GM23338 (cell line): ENCODE data around the gene OR2J2. TPM values are rescaled to one million over a fixed set of nuclear protein-coding genes. Genes with fewer than 3 reads are reported as not detected.

Experiments used
- ATAC-seq: fragments of 200-7000 bp; cut with Tn5 transposase; 3 replicates; pipeline ENCODE4 v1.9.1; 2020
- DNase-seq: peaks from one replicate; pipeline ENCODE4 v3.0.0-alpha.2; 2015; ENCODE audit warnings: low spot score
- H2AFZ ChIP-seq: fragments of 200-600 bp; sonication (generic); 2 replicates; pipeline ENCODE4 v1.8.0; 2016; ENCODE audit warnings: antibody characterized with exemption, mild to moderate bottlenecking, moderate library complexity
- H3F3A ChIP-seq: fragments of 200-600 bp; sonication (generic); replicated peaks from 2 replicates; pipeline ENCODE4 v1.8.0; 2017; ENCODE audit warnings: antibody characterized with exemption, mixed run types, low read depth
- H3K27ac ChIP-seq: fragments of 200-600 bp; sonication (generic); 2 replicates; pipeline ENCODE4 v1.6.1; 2016; ENCODE audit warnings: low read depth
- H3K27me3 ChIP-seq: fragments of 200-600 bp; sonication (generic); 2 replicates; pipeline ENCODE4 v1.8.0; 2016; ENCODE audit warnings: mild to moderate bottlenecking, mixed run types, moderate library complexity; ENCODE audit not compliant: insufficient read depth
- H3K36me3 ChIP-seq: fragments of 200-600 bp; sonication (generic); 2 replicates; pipeline ENCODE4 v1.8.0; 2016; ENCODE audit warnings: mild to moderate bottlenecking; ENCODE audit not compliant: insufficient read depth
- H3K4me1 ChIP-seq: fragments of 200-600 bp; sonication (generic); 2 replicates; pipeline ENCODE4 v1.8.0; 2016; ENCODE audit warnings: mild to moderate bottlenecking, moderate library complexity; ENCODE audit not compliant: insufficient read depth
- H3K4me2 ChIP-seq: fragments of 200-600 bp; sonication (generic); 2 replicates; pipeline ENCODE4 v1.7.1; 2017; ENCODE audit warnings: mixed run types
- H3K4me3 ChIP-seq: fragments of 200-600 bp; sonication (generic); 2 replicates; pipeline ENCODE4 v1.6.1; 2016; ENCODE audit warnings: mixed run types
- H3K79me2 ChIP-seq: fragments of 200-600 bp; sonication (generic); replicated peaks from 2 replicates; pipeline ENCODE4 v1.8.0; 2017; ENCODE audit warnings: mild to moderate bottlenecking; ENCODE audit not compliant: insufficient read depth
- H3K9me2 ChIP-seq: fragments of 200-600 bp; sonication (generic); 2 replicates; pipeline ENCODE4 v1.8.0; 2017; ENCODE audit not compliant: insufficient read depth
- H4K20me1 ChIP-seq: fragments of 200-600 bp; sonication (generic); replicated peaks from 2 replicates; pipeline ENCODE4 v1.8.0; 2017; ENCODE audit warnings: mild to moderate bottlenecking; ENCODE audit not compliant: insufficient read depth
- H3K27ac Mint-ChIP-seq: 2 replicates; pipeline ENCODE4 v1.8.0; 2020; ENCODE audit warnings: inconsistent platforms, mild to moderate bottlenecking, moderate library complexity, mixed read lengths
- H3K27me3 Mint-ChIP-seq: 3 replicates; pipeline ENCODE4 v1.8.0; 2022; ENCODE audit warnings: low read depth, mild to moderate bottlenecking, moderate library complexity, mixed read lengths, inconsistent platforms; ENCODE audit not compliant: insufficient read depth, poor library complexity
- H3K36me3 Mint-ChIP-seq: 3 replicates; pipeline ENCODE4 v1.8.0; 2021; ENCODE audit warnings: low read depth, mild to moderate bottlenecking, inconsistent platforms, moderate library complexity, mixed read lengths
- H3K4me1 Mint-ChIP-seq: 3 replicates; pipeline ENCODE4 v1.8.0; 2020; ENCODE audit warnings: mild to moderate bottlenecking, inconsistent platforms, mixed read lengths
- H3K4me3 Mint-ChIP-seq: 3 replicates; pipeline ENCODE4 v1.8.0; 2021; ENCODE audit warnings: moderate library complexity, mild to moderate bottlenecking, inconsistent platforms, mixed read lengths
- H3K9me3 Mint-ChIP-seq: 3 replicates; pipeline ENCODE4 v1.8.0; 2020; ENCODE audit warnings: moderate library complexity, mild to moderate bottlenecking, inconsistent platforms, mixed read lengths
- CREB1 ChIP-seq: fragments of 250-450 bp; sonication (Bioruptor Pico); IDR thresholded peaks from 2 replicates; pipeline ENCODE4 v1.5.0; 2020; ENCODE audit warnings: low read depth, mild to moderate bottlenecking, moderate library complexity
- CTCF ChIP-seq, 2 experiments: fragments of 200-600 bp in 1 of 2; sonication (generic) in 1 of 2; conservative IDR thresholded peaks; 2 replicates each; pipeline versions ENCODE4 v1.5.1 to v1.6.1; 2016 to 2017; ENCODE audit warnings: antibody characterized with exemption in 2 of 2, low read depth in 2 of 2, mild to moderate bottlenecking in 2 of 2, moderate library complexity in 1 of 2
- EZH2 ChIP-seq: fragments of 200-600 bp; sonication (generic); IDR thresholded peaks from one replicate; pipeline ENCODE4 v1.8.0; 2017; ENCODE audit warnings: antibody characterized with exemption, mild to moderate bottlenecking, low read depth; ENCODE audit not compliant: unreplicated experiment
- EZH2phosphoT487 ChIP-seq: fragments of 200-600 bp; sonication (generic); IDR thresholded peaks from one replicate; pipeline ENCODE4 v1.8.1; 2018; ENCODE audit warnings: antibody characterized with exemption; ENCODE audit not compliant: unreplicated experiment
- JUNB ChIP-seq: IDR thresholded peaks from one replicate; pipeline ENCODE4 v1.6.1; 2016; ENCODE audit warnings: antibody characterized with exemption; ENCODE audit not compliant: unreplicated experiment
- NANOG ChIP-seq: IDR thresholded peaks from 2 replicates; pipeline ENCODE4 v1.6.1; 2016; ENCODE audit warnings: antibody characterized with exemption, borderline replicate concordance
- REST ChIP-seq: IDR thresholded peaks from one replicate; pipeline ENCODE4 v1.6.1; 2018; ENCODE audit warnings: antibody characterized with exemption; ENCODE audit not compliant: unreplicated experiment
- STAT1 ChIP-seq: IDR thresholded peaks from one replicate; pipeline ENCODE4 v1.6.1; 2016; ENCODE audit warnings: antibody characterized with exemption; ENCODE audit not compliant: unreplicated experiment
- ZNF114 ChIP-seq: fragments of 250-450 bp; sonication (Bioruptor Pico); IDR thresholded peaks from 2 replicates; pipeline ENCODE4 v1.5.0; 2020; ENCODE audit warnings: mild to moderate bottlenecking, moderate library complexity
- ZNF331 ChIP-seq: fragments of 250-450 bp; sonication (Bioruptor Pico); IDR thresholded peaks from 2 replicates; pipeline ENCODE4 v1.5.0; 2020; ENCODE audit warnings: low read depth, mild to moderate bottlenecking, moderate library complexity
- ZNF462 ChIP-seq: fragments of 250-450 bp; sonication (Bioruptor Pico); IDR thresholded peaks from 2 replicates; pipeline ENCODE4 v1.5.0; 2020; ENCODE audit warnings: mild to moderate bottlenecking, moderate library complexity
- polyA plus RNA-seq: library from polyadenylated mRNA; unstranded; fragments of >200 nt; fragmentation: Nextera tagmentation; extraction: Ambion mirVana; gene quantifications from 2 replicates; pipeline ENCODE4 v1.2.1, GENCODE V29; 2016
- total RNA-seq: library from RNA; depleted of rRNA; stranded (reverse); fragments of >200 nt; shearing (Covaris generic); gene quantifications from 2 replicates; pipeline ENCODE4 v1.2.3, GENCODE V29; 2014

OR2J2 gene
- total and polyA plus RNA-seq, 2 experiments from 2014 or later = not detected

- no peak overlapping the region for H3K27ac Mint-ChIP-seq
- H3K9me2 ChIP-seq = no peaks in the 10 kb centered on the region
- DNase-seq (no peak), ATAC-seq (no peak)
- no peak overlapping the region for H2AFZ ChIP-seq
- peaks cover 3% of the 10 kb centered on the region for H3K27me3 Mint-ChIP-seq
- no peaks in the 10 kb centered on the region for H3K9me3 Mint-ChIP-seq
- no peaks in the 10 kb centered on the region for H3K36me3 ChIP-seq
- H3K4me1 ChIP-seq = no peaks in the 10 kb centered on the region
- H3K4me2 ChIP-seq = no peak overlapping the region
- H4K20me1 ChIP-seq = no peaks in the 10 kb centered on the region
- no peak overlapping the region for H3K4me3 Mint-ChIP-seq
- H3K4me1 Mint-ChIP-seq = no peaks in the 10 kb centered on the region
- no peak overlapping the region for H3K4me3 ChIP-seq
- H3F3A ChIP-seq = no peaks in the 10 kb centered on the region
- no peaks in the 10 kb centered on the region for H3K79me2 ChIP-seq
- no peaks in the 10 kb centered on the region for H3K36me3 Mint-ChIP-seq
- no peak overlapping the region for H3K27ac ChIP-seq
- H3K27me3 ChIP-seq = no peaks in the 10 kb centered on the region
- TF ChIP-seq CREB1 (CRISPR knock-in tag) (no peak), ZNF114 (CRISPR knock-in tag) (no peak), REST (no peak), EZH2phosphoT487 (no peak), EZH2 (no peak), STAT1 (no peak), JUNB (no peak), CTCF (conservative IDR thresholded peaks at IDR 0.05; ENCODE audit: low read depth in 2 of 2) (no peak)
Observed at GRCh38 chr6:29131691-29132090, 39.0 kb upstream of the OR2J2 start.

- no peak overlapping the region for H3K4me2 ChIP-seq
- H3K9me2 ChIP-seq = no peaks in the 10 kb centered on the region
- no peak overlapping the region for H3K4me3 Mint-ChIP-seq
- no peak overlapping the region for H3K27ac Mint-ChIP-seq
- no peaks in the 10 kb centered on the region for H3F3A ChIP-seq
- no peaks in the 10 kb centered on the region for H3K36me3 Mint-ChIP-seq
- peaks cover 8% of the 10 kb centered on the region for H3K9me3 Mint-ChIP-seq
- DNase-seq (no peak), ATAC-seq (no peak)
- no peaks in the 10 kb centered on the region for H3K79me2 ChIP-seq
- no peaks in the 10 kb centered on the region for H3K4me1 ChIP-seq
- H3K4me1 Mint-ChIP-seq = no peaks in the 10 kb centered on the region
- H2AFZ ChIP-seq = no peak overlapping the region
- no peak overlapping the region for H3K27ac ChIP-seq
- no peaks in the 10 kb centered on the region for H4K20me1 ChIP-seq
- H3K36me3 ChIP-seq = no peaks in the 10 kb centered on the region
- no peaks in the 10 kb centered on the region for H3K27me3 Mint-ChIP-seq
- no peaks in the 10 kb centered on the region for H3K27me3 ChIP-seq
- H3K4me3 ChIP-seq = no peak overlapping the region
- TF ChIP-seq ZNF331 (CRISPR knock-in tag) = no peak
- TF ChIP-seq STAT1 = no peak
- no peak for TF ChIP-seq EZH2phosphoT487
- TF ChIP-seq NANOG = no peak
- TF ChIP-seq ZNF462 (CRISPR knock-in tag) = no peak
- no peak for TF ChIP-seq JUNB
Observed at GRCh38 chr6:29137724-29138123, 33.0 kb upstream of the OR2J2 start.
